Adipocyte (in vitro differentiated cells): ENCODE measurements around the gene VDAC1.

Source experiments
- DNase-seq: peaks from one replicate; pipeline ENCODE4 v3.0.0-alpha.2; 2015; ENCODE audit warnings: low read depth
- H3K27me3 ChIP-seq: replicated peaks from 2 replicates; pipeline ENCODE4 v1.7.0; 2013; ENCODE audit warnings: mild to moderate bottlenecking, low read length, moderate library complexity; ENCODE audit not compliant: control insufficient read depth, insufficient read depth
- H3K36me3 ChIP-seq: 2 replicates; pipeline ENCODE4 v1.7.0; 2013; ENCODE audit warnings: low read length, mild to moderate bottlenecking, moderate library complexity; ENCODE audit not compliant: control insufficient read depth, insufficient read depth, severe bottlenecking
- H3K4me1 ChIP-seq: 2 replicates; pipeline ENCODE4 v1.7.0; 2013; ENCODE audit warnings: mild to moderate bottlenecking, low read length, moderate library complexity; ENCODE audit not compliant: control insufficient read depth, insufficient read depth
- H3K4me3 ChIP-seq: 2 replicates; pipeline ENCODE4 v1.7.0; 2013; ENCODE audit warnings: mild to moderate bottlenecking, low read length, moderate library complexity
- H3K9ac ChIP-seq: 2 replicates; pipeline ENCODE4 v1.7.0; 2013; ENCODE audit warnings: mild to moderate bottlenecking, low read length, moderate library complexity
- H3K9me3 ChIP-seq: 2 replicates; pipeline ENCODE4 v1.7.0; 2013; ENCODE audit warnings: mild to moderate bottlenecking, low read length, moderate library complexity; ENCODE audit not compliant: control insufficient read depth

Gene VDAC1

GRCh38 chr5:134022333-134022732 lies 17.6 kb upstream of the VDAC1 start:
- DNase-seq, result no peak

GRCh38 chr5:134020188-134020587 lies 15.4 kb upstream of the VDAC1 start:
- DNase-seq, result no peak
- Histone ChIP-seq H3K4me3 (no peak overlapping the region), H3K9ac (no peak overlapping the region), H3K9me3 (no peaks in the 10 kb centered on the region), H3K4me1 (peaks cover 5% of the 10 kb centered on the region), H3K27me3 (no peaks in the 10 kb centered on the region), H3K36me3 (no peaks in the 10 kb centered on the region)

More at GRCh38 chr5:134022333-134022732, 17.6 kb upstream of the VDAC1 start:
- Histone ChIP-seq H3K9me3 (no peaks in the 10 kb centered on the region), H3K4me3 (no peak overlapping the region), H3K9ac (no peak overlapping the region), H3K4me1 (peaks cover 5% of the 10 kb centered on the region), H3K36me3 (no peaks in the 10 kb centered on the region), H3K27me3 (no peaks in the 10 kb centered on the region)

- Histone ChIP-seq H3K36me3 (no peaks in the 10 kb centered on the region), H3K9ac (no peak overlapping the region), H3K4me3 (no peak overlapping the region), H3K27me3 (no peaks in the 10 kb centered on the region), H3K9me3 (no peaks in the 10 kb centered on the region), H3K4me1 (peaks cover 5% of the 10 kb centered on the region)
- no peak for DNase-seq
Observed at GRCh38 chr5:134019636-134020035, 14.9 kb upstream of the VDAC1 start.

- H3K36me3 ChIP-seq, result no peaks in the 10 kb centered on the region
- H3K9ac ChIP-seq, result no peak overlapping the region
- H3K27me3 ChIP-seq, result no peaks in the 10 kb centered on the region
- H3K4me1 ChIP-seq, result peaks cover 5% of the 10 kb centered on the region
- no peak overlapping the region for H3K4me3 ChIP-seq
- H3K9me3 ChIP-seq, result no peaks in the 10 kb centered on the region
- DNase-seq, result no peak
Observed at GRCh38 chr5:134018986-134019316, 14.2 kb upstream of the VDAC1 start.

- H3K9me3 ChIP-seq, result no peaks in the 10 kb centered on the region
- no peak overlapping the region for H3K9ac ChIP-seq
- no peaks in the 10 kb centered on the region for H3K36me3 ChIP-seq
- no peaks in the 10 kb centered on the region for H3K27me3 ChIP-seq
- H3K4me3 ChIP-seq, result no peak overlapping the region
- peaks cover 5% of the 10 kb centered on the region for H3K4me1 ChIP-seq
- DNase-seq, result no peak
Observed at GRCh38 chr5:134018154-134018985, 13.6 kb upstream of the VDAC1 start.

GRCh38 chr5:134008266-134008749 lies 3.5 kb upstream of the VDAC1 start:
- DNase-seq, result no peak
- Histone ChIP-seq H3K9me3 (no peaks in the 10 kb centered on the region), H3K4me3 (no peak overlapping the region)

GRCh38 chr5:134007581-134008265 lies 2.9 kb upstream of the VDAC1 start:
- H3K9me3 ChIP-seq, result no peaks in the 10 kb centered on the region
- no peaks in the 10 kb centered on the region for H3K36me3 ChIP-seq
- H3K27me3 ChIP-seq, result no peaks in the 10 kb centered on the region
- no peak for DNase-seq
- no peak overlapping the region for H3K9ac ChIP-seq
- peaks cover 24% of the 10 kb centered on the region for H3K4me1 ChIP-seq
- H3K4me3 ChIP-seq, result no peak overlapping the region

More at GRCh38 chr5:134008266-134008749, 3.5 kb upstream of the VDAC1 start:
- Histone ChIP-seq H3K27me3 (no peaks in the 10 kb centered on the region), H3K36me3 (no peaks in the 10 kb centered on the region), H3K9ac (no peak overlapping the region), H3K4me1 (peaks cover 18% of the 10 kb centered on the region)

- Histone ChIP-seq H3K9me3 (no peaks in the 10 kb centered on the region), H3K9ac (peak overlapping the region; percentile 92), H3K36me3 (peaks cover 10% of the 10 kb centered on the region), H3K4me3 (peak overlapping the region; percentile 88), H3K4me1 (peaks cover 32% of the 10 kb centered on the region), H3K27me3 (no peaks in the 10 kb centered on the region)
- no peak for DNase-seq
Observed at GRCh38 chr5:134006115-134006514, 1.3 kb upstream of the VDAC1 start.

- Histone ChIP-seq H3K9me3 (no peaks in the 10 kb centered on the region), H3K27me3 (no peaks in the 10 kb centered on the region), H3K4me1 (peaks cover 33% of the 10 kb centered on the region), H3K36me3 (peaks cover 16% of the 10 kb centered on the region), H3K9ac (peak overlapping the region; percentile 92), H3K4me3 (peak overlapping the region; percentile 88)
- no peak for DNase-seq
Observed at GRCh38 chr5:134005417-134006061, 764 bp upstream of the VDAC1 start.

- no peaks in the 10 kb centered on the region for H3K27me3 ChIP-seq
- no peaks in the 10 kb centered on the region for H3K9me3 ChIP-seq
- peak overlapping the region; percentile 92 for H3K9ac ChIP-seq
- peaks cover 48% of the 10 kb centered on the region for H3K4me1 ChIP-seq
- H3K4me3 ChIP-seq, result peak overlapping the region; percentile 88
- peaks cover 18% of the 10 kb centered on the region for H3K36me3 ChIP-seq
- DNase-seq, result peak; percentile 80
Observed at GRCh38 chr5:134003817-134004625, 754 bp downstream of the VDAC1 start.
